KOPT-K1 (cell line): ENCODE results near the gene MPPED1.

Experiments
- H3K27ac ChIP-seq: fragments of 200-600 bp; sonication (generic); 2 replicates; pipeline ENCODE4 v1.5.1; 2016; ENCODE audit warnings: antibody characterized with exemption, mild to moderate bottlenecking, low read depth, low read length; ENCODE audit not compliant: poor library complexity, severe bottlenecking
- H3K36me3 ChIP-seq: fragments of 200-600 bp; sonication (generic); 2 replicates; pipeline ENCODE4 v1.5.1; 2017; ENCODE audit warnings: antibody characterized with exemption, mild to moderate bottlenecking, low read length, moderate library complexity; ENCODE audit not compliant: insufficient read depth
- H3K9me3 ChIP-seq: fragments of 200-600 bp; sonication (generic); 2 replicates; pipeline ENCODE4 v1.5.1; 2017; ENCODE audit warnings: antibody characterized with exemption, low read length, mild to moderate bottlenecking; ENCODE audit not compliant: insufficient read depth, poor library complexity, severe bottlenecking

Gene MPPED1

GRCh38 chr22:43476751-43477725 is 65.2 kb downstream of the MPPED1 start:
- H3K27ac ChIP-seq, result no peak overlapping the region
- no peaks in the 10 kb centered on the region for H3K36me3 ChIP-seq
- no peaks in the 10 kb centered on the region for H3K9me3 ChIP-seq

DNA sequence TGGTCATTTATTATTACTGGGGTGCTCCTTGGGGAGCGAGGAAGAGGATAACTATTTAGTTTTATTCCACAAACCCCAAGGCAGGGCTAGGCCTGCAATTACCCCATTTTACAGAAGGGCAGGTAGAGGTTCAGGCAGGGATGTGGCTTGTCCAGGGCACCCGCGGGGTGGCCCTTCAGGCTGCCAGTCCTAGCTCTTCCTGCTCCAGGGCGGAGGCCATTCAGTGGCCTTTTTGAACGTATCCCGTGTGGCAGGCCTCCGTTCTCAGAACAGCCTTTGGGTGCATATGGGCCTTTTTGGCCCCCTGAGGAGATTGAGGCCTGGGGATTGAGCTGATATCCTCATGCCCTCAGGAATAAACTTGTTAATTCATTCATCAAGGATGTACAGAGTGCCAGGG is 66.2 kb downstream of the MPPED1 start:
- Histone ChIP-seq H3K27ac (no peak overlapping the region), H3K9me3 (no peaks in the 10 kb centered on the region), H3K36me3 (no peaks in the 10 kb centered on the region)

GRCh38 chr22:43478621-43479300 is 66.9 kb downstream of the MPPED1 start:
- Histone ChIP-seq H3K36me3 (no peaks in the 10 kb centered on the region), H3K27ac (no peak overlapping the region), H3K9me3 (no peaks in the 10 kb centered on the region)

GRCh38 chr22:43479301-43479950 is 67.6 kb downstream of the MPPED1 start:
- Histone ChIP-seq H3K9me3 (no peaks in the 10 kb centered on the region), H3K36me3 (no peaks in the 10 kb centered on the region), H3K27ac (no peak overlapping the region)

- Histone ChIP-seq H3K27ac (no peak overlapping the region), H3K36me3 (no peaks in the 10 kb centered on the region), H3K9me3 (no peaks in the 10 kb centered on the region)
These were observed 68.1 kb downstream of the MPPED1 start for GRCh38 chr22:43479962-43480361.

DNA sequence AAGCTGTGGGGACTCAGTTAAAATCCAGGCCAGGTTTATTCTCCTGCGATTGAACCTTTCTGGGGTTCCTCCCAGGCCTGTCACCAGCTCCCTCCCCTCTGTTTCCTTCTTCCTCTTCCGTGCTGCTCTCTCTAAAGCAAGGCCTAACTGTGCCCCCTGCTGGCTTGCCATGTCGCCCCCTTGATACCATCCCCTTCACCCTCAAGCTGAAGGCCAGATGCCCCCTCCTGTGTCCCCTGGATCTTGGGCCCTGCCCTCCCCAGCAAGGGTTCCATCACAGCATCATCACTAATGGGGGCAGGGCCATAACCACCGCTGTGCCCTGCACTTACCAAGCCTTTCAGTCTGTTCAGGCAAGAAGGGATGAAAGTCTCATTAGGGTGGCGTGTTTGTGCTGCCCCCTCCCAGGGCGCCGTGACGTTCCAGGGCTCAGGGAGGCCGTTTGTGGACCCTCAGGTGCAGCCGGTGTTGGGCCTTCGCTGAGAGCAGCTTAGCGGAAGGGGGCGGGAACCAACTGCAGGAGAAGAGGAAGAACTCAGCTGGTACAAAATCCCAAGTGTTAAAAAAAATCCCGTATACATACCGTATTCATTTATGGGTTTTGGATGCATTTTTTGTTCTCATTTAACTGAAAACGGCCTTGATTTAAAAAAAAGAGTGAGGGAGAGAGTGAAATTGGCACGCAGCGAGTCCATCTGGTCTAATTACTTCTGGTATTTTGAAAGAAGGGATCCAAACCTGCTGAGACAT is 69.9 kb downstream of the MPPED1 start:
- Histone ChIP-seq H3K27ac (no peak overlapping the region), H3K9me3 (no peaks in the 10 kb centered on the region)

GRCh38 chr22:43482318-43482625 is 70.5 kb downstream of the MPPED1 start:
- H3K9me3 ChIP-seq, result no peaks in the 10 kb centered on the region
- H3K27ac ChIP-seq, result no peak overlapping the region
- H3K36me3 ChIP-seq, result no peaks in the 10 kb centered on the region

More for the DNA sequence above, 69.9 kb downstream of the MPPED1 start:
- H3K36me3 ChIP-seq, result no peaks in the 10 kb centered on the region

DNA sequence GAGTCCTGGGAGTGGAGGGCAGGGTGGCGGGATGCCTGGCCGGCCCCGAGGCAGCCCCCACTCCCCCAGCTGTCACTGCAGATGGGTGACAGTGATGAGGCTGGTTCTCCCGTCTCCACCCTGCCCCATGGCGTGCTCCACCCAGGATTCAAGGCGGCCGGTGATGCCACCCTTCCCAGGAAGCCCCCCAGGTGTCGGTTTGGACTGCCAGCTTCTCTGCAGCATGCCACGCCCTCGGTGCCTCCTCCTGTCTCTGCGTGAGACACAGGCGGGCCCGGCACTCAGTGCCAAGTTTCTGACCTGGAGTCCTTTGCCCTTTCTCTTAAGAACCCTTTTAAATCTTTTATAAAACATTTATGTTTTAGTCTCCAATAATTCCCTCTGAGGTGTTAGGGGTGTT is 71.5 kb downstream of the MPPED1 start:
- no peaks in the 10 kb centered on the region for H3K36me3 ChIP-seq
- H3K9me3 ChIP-seq, result no peaks in the 10 kb centered on the region
- no peak overlapping the region for H3K27ac ChIP-seq

DNA sequence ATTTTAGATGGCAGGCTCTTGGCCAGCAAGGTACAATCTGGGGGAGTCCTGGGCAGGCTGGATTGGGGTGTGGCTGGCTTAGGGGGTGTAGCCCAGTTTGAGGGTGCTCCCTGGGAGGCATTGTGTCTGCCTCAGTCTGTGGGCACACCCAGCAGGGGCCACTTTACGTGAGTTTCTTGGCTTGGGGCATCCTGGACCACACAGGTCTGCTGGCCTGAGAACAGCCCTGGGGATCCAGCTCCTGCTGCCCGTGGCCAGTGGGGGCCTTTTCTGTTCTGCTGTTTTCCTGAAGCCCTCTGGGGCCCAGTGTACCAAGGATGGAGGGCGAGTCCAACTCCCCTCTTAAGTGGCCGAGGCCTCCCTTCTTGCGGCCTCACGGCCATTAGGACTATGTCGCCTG is 71.9 kb downstream of the MPPED1 start:
- H3K27ac ChIP-seq, result no peak overlapping the region

DNA sequence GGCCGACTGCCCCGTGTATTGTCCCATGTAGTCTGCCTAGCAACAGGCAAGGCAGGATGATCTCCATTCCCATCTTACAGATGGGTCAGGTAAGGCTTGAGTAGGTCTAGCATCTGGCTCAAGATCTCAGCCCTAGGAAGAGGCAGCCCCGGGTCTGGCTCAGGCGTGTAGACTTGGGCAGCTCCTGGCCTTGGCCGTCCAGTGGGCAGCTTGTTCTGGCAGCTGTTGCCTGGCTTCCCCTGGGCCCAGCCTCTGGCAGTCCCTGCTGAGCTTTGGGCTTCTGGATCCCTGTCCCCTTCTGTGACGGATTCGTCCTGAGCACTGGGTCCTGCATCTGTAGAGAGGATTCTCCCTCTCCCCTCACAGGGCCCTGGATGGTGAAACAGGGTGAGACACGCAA is 72.4 kb downstream of the MPPED1 start:
- Histone ChIP-seq H3K9me3 (no peaks in the 10 kb centered on the region), H3K36me3 (no peaks in the 10 kb centered on the region), H3K27ac (no peak overlapping the region)

More for the DNA sequence above, 71.9 kb downstream of the MPPED1 start:
- Histone ChIP-seq H3K9me3 (no peaks in the 10 kb centered on the region), H3K36me3 (no peaks in the 10 kb centered on the region)

- H3K27ac ChIP-seq, result no peak overlapping the region
- no peaks in the 10 kb centered on the region for H3K9me3 ChIP-seq
- no peaks in the 10 kb centered on the region for H3K36me3 ChIP-seq
These were observed 73.8 kb downstream of the MPPED1 start for GRCh38 chr22:43485502-43486089.

DNA sequence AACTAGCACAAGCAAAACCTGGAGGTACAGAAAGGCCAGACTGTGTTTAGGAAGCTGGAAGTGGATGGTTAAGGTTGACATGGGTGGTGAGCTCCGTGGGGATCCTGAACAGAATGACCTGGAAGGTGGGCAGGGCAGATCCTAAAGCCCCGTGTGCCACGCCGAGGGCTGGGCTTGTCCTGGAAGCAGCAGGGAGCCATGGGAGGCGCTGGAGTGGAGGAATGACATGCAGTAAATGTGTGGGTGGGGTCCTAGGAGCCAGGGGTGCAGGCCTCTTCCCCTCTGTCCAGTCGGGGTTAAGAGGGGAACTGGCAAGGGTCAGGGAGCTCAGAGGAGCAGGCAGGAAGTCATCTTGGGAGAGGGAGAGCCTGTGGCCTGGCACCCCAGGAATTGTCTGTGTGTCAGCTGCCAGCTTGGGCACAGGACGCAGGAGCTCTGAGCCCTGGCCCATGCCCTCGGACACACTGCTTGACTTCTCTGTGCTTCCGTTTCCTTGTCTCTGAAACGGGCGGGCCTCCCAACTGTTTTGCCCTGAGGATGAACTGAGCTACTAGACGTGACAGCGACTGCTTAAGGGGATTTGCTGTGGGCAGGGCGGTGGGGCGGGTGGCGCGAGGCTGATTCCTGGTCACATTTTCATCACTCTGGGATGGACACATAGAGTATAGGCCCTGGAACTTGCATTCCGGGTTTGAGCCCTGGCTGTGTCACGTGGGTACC is 75.7 kb downstream of the MPPED1 start:
- H3K27ac ChIP-seq, result no peak overlapping the region
- H3K36me3 ChIP-seq, result no peaks in the 10 kb centered on the region
- no peaks in the 10 kb centered on the region for H3K9me3 ChIP-seq

- H3K9me3 ChIP-seq, result no peaks in the 10 kb centered on the region
- no peaks in the 10 kb centered on the region for H3K36me3 ChIP-seq
- H3K27ac ChIP-seq, result no peak overlapping the region
These were observed 76.4 kb downstream of the MPPED1 start for GRCh38 chr22:43488031-43488866.
